Transverse colon (tissue), 3 donors: Measurements from ENCODE around the gene BMPER.

Experiments
- CTCF ChIP-seq, 5 experiments: fragments of 200-600 bp in 3 of 5; fragments of 450-650 bp in 2 of 5; sonication (generic) in 3 of 5; IDR thresholded peaks; 1 replicate in 2 of 5; 2 replicates in 3 of 5; pipeline ENCODE4 v1.5.1; 2016 to 2017; ENCODE audit warnings: antibody characterized with exemption in 5 of 5, inconsistent platforms in 3 of 5, mild to moderate bottlenecking in 2 of 5, moderate library complexity in 1 of 5
- EP300 ChIP-seq: sonication (generic); formaldehyde crosslinking; IDR thresholded peaks from one replicate; pipeline ENCODE4 v1.6.1; 2017; ENCODE audit warnings: antibody characterized with exemption, low read depth
- POLR2A ChIP-seq: fragments of 450-650 bp; IDR thresholded peaks from one replicate; pipeline ENCODE4 v1.6.1; 2016; ENCODE audit warnings: antibody characterized with exemption, mild to moderate bottlenecking, moderate library complexity

GRCh38 chr7:33873981-33874750 lies 31.2 kb upstream of the BMPER start:
- TF ChIP-seq POLR2A (no peak), CTCF (IDR thresholded peaks at IDR 0.05) (no peak), EP300 (no peak)
